K562 (cell line): ENCODE results near the gene KISS1. TPM values are rescaled to one million over a fixed set of nuclear protein-coding genes. Genes with fewer than 3 reads are reported as not detected.

Experiments
- CBX8 ChIP-seq: fragments of 200-600 bp; sonication (generic); IDR thresholded peaks from 2 replicates; pipeline ENCODE4 v1.6.1; 2012; ENCODE audit warnings: borderline replicate concordance, mixed run types, low read depth, mild to moderate bottlenecking, moderate library complexity, mixed read lengths, low read length, control low read depth, inconsistent platforms; ENCODE audit not compliant: poor library complexity, severe bottlenecking; ENCODE audit errors: extremely low read depth
- FUS ChIP-seq: fragments of 200-400 bp; formaldehyde crosslinking; optimal IDR thresholded peaks from 2 replicates; pipeline ENCODE3; 2017; ENCODE audit warnings: low read depth, low read length
- MAZ ChIP-seq, 2 experiments: fragments of 450-650 bp in 1 of 2; sonication (generic) in 1 of 2; formaldehyde crosslinking; IDR thresholded peaks in 1 of 2; conservative IDR thresholded peaks in 1 of 2; 2 replicates each; pipeline versions ENCODE4 v1.4.0 to v1.5.0; 2020; ENCODE audit warnings: mild to moderate bottlenecking in 1 of 2, missing genetic modification reagents in 1 of 2
- NFYB ChIP-seq: IDR thresholded peaks from 2 replicates; pipeline ENCODE4 v1.6.1; 2011; ENCODE audit warnings: mild to moderate bottlenecking, moderate library complexity; ENCODE audit not compliant: insufficient read length; ENCODE audit errors: extremely low read depth
- NUFIP1 ChIP-seq: fragments of 450-650 bp; IDR thresholded peaks from 2 replicates; pipeline ENCODE4 v1.6.1; 2018; ENCODE audit not compliant: partially characterized antibody
- POLR2A ChIP-seq: fragments of 450-650 bp; conservative IDR thresholded peaks from 2 replicates; pipeline ENCODE4 v1.6.1; 2016
- RBM39 ChIP-seq: fragments of 200-400 bp; formaldehyde crosslinking; optimal IDR thresholded peaks from 2 replicates; pipeline ENCODE3; 2018; ENCODE audit warnings: low read depth, low read length
- ZNF589 ChIP-seq: fragments of 200-800 bp; sonication (Bioruptor generic); IDR thresholded peaks from 2 replicates; pipeline ENCODE4 v1.6.1; 2016; ENCODE audit warnings: low read depth, missing genetic modification characterization, missing compliant biosample characterization
- ZSCAN32 ChIP-seq: fragments of 450-650 bp; formaldehyde crosslinking; IDR thresholded peaks from 2 replicates; pipeline ENCODE4 v1.4.0; 2020; ENCODE audit warnings: mild to moderate bottlenecking, moderate library complexity
- polyA plus RNA-seq, 8 experiments: library from polyadenylated mRNA; depleted of rRNA in 4 of 8; stranded (reverse) in 5 of 8; unstranded in 3 of 8; fragments of >200 nt; fragmentation: Nextera tagmentation in 2 of 8; fragmentation: Illumina TruSeq in 1 of 8; extraction: Ambion mirVana in 2 of 8; extraction: Trizol in 1 of 8; gene quantifications; 2 replicates each; pipeline versions ENCODE4 v1.2.1 to v1.2.3, GENCODE V29; 2011 to 2014; ENCODE audit warnings: inconsistent platforms in 1 of 8, missing spikeins in 1 of 8
- total RNA-seq, 7 experiments: library from RNA; depleted of rRNA in 6 of 7; stranded (reverse); fragments of >200 nt in 6 of 7; fragmentation: Illumina TruSeq in 2 of 7; extraction: Trizol in 2 of 7; gene quantifications; 2 replicates each; pipeline versions ENCODE4 v1.2.1 to v1.2.3, GENCODE V29; 2011 to 2021; ENCODE audit warnings: low replicate concordance in 1 of 7
- TF ChIP-seq, protein P1 (sequence below), 2 experiments: fragments of 450-650 bp; formaldehyde crosslinking in 1 of 2; IDR thresholded peaks; 2 replicates each; pipeline versions ENCODE4 v1.4.0 to v1.6.1; 2014 to 2020; ENCODE audit warnings: mild to moderate bottlenecking in 2 of 2, borderline replicate concordance in 1 of 2, low read depth in 1 of 2
- TF ChIP-seq, protein P2 (sequence below): fragments of 250-450 bp; sonication (Bioruptor Pico); IDR thresholded peaks from 2 replicates; pipeline ENCODE4 v1.5.0; 2020; ENCODE audit warnings: mild to moderate bottlenecking, borderline replicate concordance
- TF ChIP-seq, protein P3 (sequence below): IDR thresholded peaks from 2 replicates; pipeline ENCODE4 v1.6.1; 2011; ENCODE audit not compliant: insufficient read length; ENCODE audit errors: extremely low read depth
- TF ChIP-seq, protein P4 (sequence below): fragments of 450-650 bp; conservative IDR thresholded peaks from 2 replicates; pipeline ENCODE4 v1.6.1; 2016; ENCODE audit warnings: missing genetic modification characterization, low read depth, mild to moderate bottlenecking, missing compliant biosample characterization, moderate library complexity

The KISS1 gene
- total and polyA plus RNA-seq, 9 of the 15 experiments (the other 6 are each of a cell fraction or from before 2014, with no cell fraction given), result 0.31 TPM; not detected in 8

DNA sequence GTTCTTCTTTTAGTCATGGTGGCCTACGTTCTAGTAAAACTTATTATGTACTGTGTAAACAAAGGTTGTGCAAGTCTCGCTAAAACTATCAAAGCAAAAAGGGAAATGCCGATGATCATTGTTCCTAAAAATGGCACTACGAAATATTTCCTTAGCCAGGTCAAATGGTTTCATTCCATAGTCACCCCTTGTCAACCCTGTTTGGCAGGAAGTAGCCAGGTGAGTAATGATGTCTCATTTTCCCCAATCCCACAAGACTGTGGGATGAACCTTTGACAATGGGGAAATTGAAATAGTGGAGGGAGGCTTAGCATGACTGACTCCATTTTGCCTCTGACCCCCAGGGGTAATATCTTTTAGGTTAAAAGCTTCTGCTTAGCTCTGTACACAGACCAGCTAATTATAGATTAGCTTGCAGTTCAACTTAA, 24.5 kb downstream of the KISS1 start (continued):
- TF ChIP-seq, protein P1, sequence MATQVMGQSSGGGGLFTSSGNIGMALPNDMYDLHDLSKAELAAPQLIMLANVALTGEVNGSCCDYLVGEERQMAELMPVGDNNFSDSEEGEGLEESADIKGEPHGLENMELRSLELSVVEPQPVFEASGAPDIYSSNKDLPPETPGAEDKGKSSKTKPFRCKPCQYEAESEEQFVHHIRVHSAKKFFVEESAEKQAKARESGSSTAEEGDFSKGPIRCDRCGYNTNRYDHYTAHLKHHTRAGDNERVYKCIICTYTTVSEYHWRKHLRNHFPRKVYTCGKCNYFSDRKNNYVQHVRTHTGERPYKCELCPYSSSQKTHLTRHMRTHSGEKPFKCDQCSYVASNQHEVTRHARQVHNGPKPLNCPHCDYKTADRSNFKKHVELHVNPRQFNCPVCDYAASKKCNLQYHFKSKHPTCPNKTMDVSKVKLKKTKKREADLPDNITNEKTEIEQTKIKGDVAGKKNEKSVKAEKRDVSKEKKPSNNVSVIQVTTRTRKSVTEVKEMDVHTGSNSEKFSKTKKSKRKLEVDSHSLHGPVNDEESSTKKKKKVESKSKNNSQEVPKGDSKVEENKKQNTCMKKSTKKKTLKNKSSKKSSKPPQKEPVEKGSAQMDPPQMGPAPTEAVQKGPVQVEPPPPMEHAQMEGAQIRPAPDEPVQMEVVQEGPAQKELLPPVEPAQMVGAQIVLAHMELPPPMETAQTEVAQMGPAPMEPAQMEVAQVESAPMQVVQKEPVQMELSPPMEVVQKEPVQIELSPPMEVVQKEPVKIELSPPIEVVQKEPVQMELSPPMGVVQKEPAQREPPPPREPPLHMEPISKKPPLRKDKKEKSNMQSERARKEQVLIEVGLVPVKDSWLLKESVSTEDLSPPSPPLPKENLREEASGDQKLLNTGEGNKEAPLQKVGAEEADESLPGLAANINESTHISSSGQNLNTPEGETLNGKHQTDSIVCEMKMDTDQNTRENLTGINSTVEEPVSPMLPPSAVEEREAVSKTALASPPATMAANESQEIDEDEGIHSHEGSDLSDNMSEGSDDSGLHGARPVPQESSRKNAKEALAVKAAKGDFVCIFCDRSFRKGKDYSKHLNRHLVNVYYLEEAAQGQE (IDR thresholded peaks at IDR 0.05; ENCODE audit: borderline replicate concordance), result no peak
- TF ChIP-seq, protein P1 (CRISPR knock-in tag; IDR thresholded peaks at IDR 0.05; ENCODE audit: low read depth), result peak; percentile 57; the same call in 1 of the 2 replicates
- no peak for TF ChIP-seq POLR2A
- no peak for TF ChIP-seq NFYB
- TF ChIP-seq MAZ (CRISPR knock-in tag; conservative IDR thresholded peaks at IDR 0.05 in 1 of 2, IDR thresholded peaks at IDR 0.05 in 1 of 2), result peak in 1 of 2 experiments; percentile 88; a peak in 2 of 4 replicates
- TF ChIP-seq, protein P2, sequence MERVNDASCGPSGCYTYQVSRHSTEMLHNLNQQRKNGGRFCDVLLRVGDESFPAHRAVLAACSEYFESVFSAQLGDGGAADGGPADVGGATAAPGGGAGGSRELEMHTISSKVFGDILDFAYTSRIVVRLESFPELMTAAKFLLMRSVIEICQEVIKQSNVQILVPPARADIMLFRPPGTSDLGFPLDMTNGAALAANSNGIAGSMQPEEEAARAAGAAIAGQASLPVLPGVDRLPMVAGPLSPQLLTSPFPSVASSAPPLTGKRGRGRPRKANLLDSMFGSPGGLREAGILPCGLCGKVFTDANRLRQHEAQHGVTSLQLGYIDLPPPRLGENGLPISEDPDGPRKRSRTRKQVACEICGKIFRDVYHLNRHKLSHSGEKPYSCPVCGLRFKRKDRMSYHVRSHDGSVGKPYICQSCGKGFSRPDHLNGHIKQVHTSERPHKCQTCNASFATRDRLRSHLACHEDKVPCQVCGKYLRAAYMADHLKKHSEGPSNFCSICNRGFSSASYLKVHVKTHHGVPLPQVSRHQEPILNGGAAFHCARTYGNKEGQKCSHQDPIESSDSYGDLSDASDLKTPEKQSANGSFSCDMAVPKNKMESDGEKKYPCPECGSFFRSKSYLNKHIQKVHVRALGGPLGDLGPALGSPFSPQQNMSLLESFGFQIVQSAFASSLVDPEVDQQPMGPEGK (CRISPR knock-in tag), result 0 out of 2 replicates have a peak, but pooled peaks have one; percentile 74
- peak; percentile 97 for TF ChIP-seq ZNF589 (CRISPR knock-in tag)
- TF ChIP-seq, protein P3, sequence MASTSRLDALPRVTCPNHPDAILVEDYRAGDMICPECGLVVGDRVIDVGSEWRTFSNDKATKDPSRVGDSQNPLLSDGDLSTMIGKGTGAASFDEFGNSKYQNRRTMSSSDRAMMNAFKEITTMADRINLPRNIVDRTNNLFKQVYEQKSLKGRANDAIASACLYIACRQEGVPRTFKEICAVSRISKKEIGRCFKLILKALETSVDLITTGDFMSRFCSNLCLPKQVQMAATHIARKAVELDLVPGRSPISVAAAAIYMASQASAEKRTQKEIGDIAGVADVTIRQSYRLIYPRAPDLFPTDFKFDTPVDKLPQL, result no peak
- TF ChIP-seq, protein P4, sequence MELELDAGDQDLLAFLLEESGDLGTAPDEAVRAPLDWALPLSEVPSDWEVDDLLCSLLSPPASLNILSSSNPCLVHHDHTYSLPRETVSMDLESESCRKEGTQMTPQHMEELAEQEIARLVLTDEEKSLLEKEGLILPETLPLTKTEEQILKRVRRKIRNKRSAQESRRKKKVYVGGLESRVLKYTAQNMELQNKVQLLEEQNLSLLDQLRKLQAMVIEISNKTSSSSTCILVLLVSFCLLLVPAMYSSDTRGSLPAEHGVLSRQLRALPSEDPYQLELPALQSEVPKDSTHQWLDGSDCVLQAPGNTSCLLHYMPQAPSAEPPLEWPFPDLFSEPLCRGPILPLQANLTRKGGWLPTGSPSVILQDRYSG, result peak; percentile 87
- TF ChIP-seq CBX8, result no peak
- TF ChIP-seq ZSCAN32 (CRISPR knock-in tag), result peak; percentile 82
- no peak for TF ChIP-seq RBM39
- no peak for TF ChIP-seq NUFIP1
- no peak for TF ChIP-seq FUS
